Measurements from ENCODE around the gene WDR26. TPM values are rescaled to one million over a fixed set of nuclear protein-coding genes. Genes with fewer than 3 reads are reported as not detected.

The WDR26 gene
- total RNA-seq, 1 experiment from 2014 or later: 81.4 TPM

- Mint-ChIP-seq H3K4me3 (no peak overlapping the region), H3K4me1 (0 out of 4 replicates have a peak, but pooled peaks cover 0 to 4% of the 10 kb centered on the region in 2 experiments), H3K27ac (peak overlapping the region in 1 of 3 experiments; percentile 89; a peak in 3 of 7 replicates), H3K9me3 (no peaks in the 10 kb centered on the region), H3K27me3 (ENCODE audit: low read depth) (no peaks in the 10 kb centered on the region), H3K36me3 (ENCODE audit: insufficient read depth in 1 of 3, low read depth in 3 of 3) (peaks cover 17 to 72% (median 65%) of the 10 kb centered on the region in 3 experiments; a peak in 6 of 7 replicates)
- H3K79me2 ChIP-seq (ENCODE audit: insufficient read depth, low read length): no peaks in the 10 kb centered on the region
- H3T11ph ChIP-seq (ENCODE audit: low read length): no peak overlapping the region
- H4K91ac ChIP-seq (ENCODE audit: insufficient read length, low read depth, low read length): no peak overlapping the region
- no peaks in the 10 kb centered on the region for H3K4me1 ChIP-seq (ENCODE audit: insufficient read depth, low read length)
- no peak overlapping the region for H3K18ac ChIP-seq (ENCODE audit: insufficient read length, low read depth, low read length)
- no peaks in the 10 kb centered on the region for H3K27me3 ChIP-seq (ENCODE audit: insufficient read depth, low read length)
- no peaks in the 10 kb centered on the region for H3K9me3 ChIP-seq (ENCODE audit: control insufficient read depth, low read depth, low read length)
- H2BK15ac ChIP-seq (ENCODE audit: low read depth, low read length): no peak overlapping the region
- H4K5ac ChIP-seq (ENCODE audit: insufficient read length, low read depth, low read length): no peak overlapping the region
- no peak overlapping the region for H3K27ac ChIP-seq (ENCODE audit: insufficient read length, low read depth, low read length)
- H3K4me2 ChIP-seq (ENCODE audit: insufficient read depth, insufficient read length, low read length): no peak overlapping the region
- H2BK12ac ChIP-seq (ENCODE audit: insufficient read length, low read depth, low read length): no peak overlapping the region
- no peak overlapping the region for H3K4ac ChIP-seq (ENCODE audit: low read depth, low read length)
- WGBS (ENCODE audit: extremely low coverage, insufficient read length, low lambda C conversion rate): no CpG with 5 or more reads among the region's 1 CpG
- no peaks in the 10 kb centered on the region for H3K23me2 ChIP-seq (ENCODE audit: insufficient read length, low read depth, low read length, poor library complexity, severe bottlenecking)
- no peak overlapping the region for H3K14ac ChIP-seq (ENCODE audit: insufficient read depth, low read length)
- no peak overlapping the region for H2AK5ac ChIP-seq (ENCODE audit: insufficient read length, low read length)
- H4K8ac ChIP-seq (replicated peaks; ENCODE audit: insufficient read length, low read depth, low read length): no peak overlapping the region
- DNase-seq: no peak
- H4K20me1 ChIP-seq (ENCODE audit: control insufficient read depth, insufficient read depth, insufficient read length): no peaks in the 10 kb centered on the region
- no peak for TF ChIP-seq CTCF (conservative IDR thresholded peaks at IDR 0.05)
- H2BK5ac ChIP-seq (ENCODE audit: insufficient read length, low read length): no peak overlapping the region
- no peak overlapping the region for H3K9ac ChIP-seq (ENCODE audit: extremely low read depth, insufficient read length, low read length)
- no peak overlapping the region for H3K56ac ChIP-seq (ENCODE audit: insufficient read length, low read depth, low read length)
- H3K79me1 ChIP-seq (ENCODE audit: insufficient read depth, low read depth, low read length, poor library complexity, severe bottlenecking): no peaks in the 10 kb centered on the region
- no peak overlapping the region for H2BK120ac ChIP-seq (ENCODE audit: low read depth, low read length, poor library complexity, severe bottlenecking)
- no peak overlapping the region for H3K23ac ChIP-seq (ENCODE audit: insufficient read length, low read depth, low read length)
- H2AFZ ChIP-seq (ENCODE audit: low read length): no peak overlapping the region
- H2BK20ac ChIP-seq (ENCODE audit: low read depth, low read length, poor library complexity, severe bottlenecking): no peak overlapping the region
Observed at GRCh38 chr1:224411766-224412165, 22.8 kb downstream of the WDR26 start.

All from H9 (cell line).